Endodermal cell (in vitro differentiated cells): ENCODE data around the gene CD36. TPM values are rescaled to one million over a fixed set of nuclear protein-coding genes. Genes with fewer than 3 reads are reported as not detected.

Experiments used
- DNase-seq: peaks from one replicate; pipeline ENCODE4 v3.0.0-alpha.2; 2017
- H3K27ac ChIP-seq: 2 replicates; pipeline ENCODE4 v1.5.1; 2013; ENCODE audit warnings: mild to moderate bottlenecking, low read depth, low read length, moderate library complexity
- H3K27me3 ChIP-seq: 2 replicates; pipeline ENCODE4 v1.6.1; 2013; ENCODE audit warnings: mild to moderate bottlenecking, low read length, moderate library complexity; ENCODE audit not compliant: insufficient read depth, control insufficient read depth, poor library complexity, severe bottlenecking
- H3K36me3 ChIP-seq: 2 replicates; pipeline ENCODE4 v1.7.0; 2013; ENCODE audit warnings: mild to moderate bottlenecking, low read length, moderate library complexity; ENCODE audit not compliant: control insufficient read depth, insufficient read depth
- H3K4me1 ChIP-seq: one replicate; pipeline ENCODE4 v1.7.0; 2013; ENCODE audit warnings: low read length; ENCODE audit not compliant: control insufficient read depth, insufficient read depth
- H3K4me3 ChIP-seq: 2 replicates; pipeline ENCODE4 v1.5.1; 2013; ENCODE audit warnings: mild to moderate bottlenecking, low read length, moderate library complexity
- H3K9ac ChIP-seq: 2 replicates; pipeline ENCODE4 v1.6.1; 2013; ENCODE audit warnings: mild to moderate bottlenecking, low read length, moderate library complexity; ENCODE audit not compliant: poor library complexity, severe bottlenecking; ENCODE audit errors: extremely low read depth
- H3K9me3 ChIP-seq: 2 replicates; pipeline ENCODE4 v1.6.1; 2013; ENCODE audit warnings: mild to moderate bottlenecking, low read length, moderate library complexity; ENCODE audit not compliant: control insufficient read depth
- H3K27ac Mint-ChIP-seq: 2 replicates; pipeline ENCODE4 v1.8.0; 2020; ENCODE audit warnings: mixed read lengths
- H3K27me3 Mint-ChIP-seq: 2 replicates; pipeline ENCODE4 v1.8.0; 2021; ENCODE audit warnings: mild to moderate bottlenecking, mixed read lengths; ENCODE audit not compliant: insufficient read depth
- H3K36me3 Mint-ChIP-seq: 2 replicates; pipeline ENCODE4 v1.8.0; 2020; ENCODE audit warnings: low read depth, mixed read lengths
- H3K4me1 Mint-ChIP-seq: 2 replicates; pipeline ENCODE4 v1.8.0; 2020; ENCODE audit warnings: mixed read lengths
- H3K4me3 Mint-ChIP-seq: 2 replicates; pipeline ENCODE4 v1.8.0; 2020; ENCODE audit warnings: mild to moderate bottlenecking, moderate library complexity, mixed read lengths
- H3K9me3 Mint-ChIP-seq: 2 replicates; pipeline ENCODE4 v1.8.0; 2020; ENCODE audit warnings: mild to moderate bottlenecking, mixed read lengths
- WGBS, 2 experiments: methylation state at CpG; one replicate each; pipeline versions ENCODE4 v1.1.5 to v1.1.7; 2013; ENCODE audit warnings: missing lambda C conversion rate in 2 of 2, mixed read lengths in 1 of 2; ENCODE audit not compliant: insufficient coverage in 1 of 2, insufficient read length in 1 of 2; 5-methylcytosine and 5-hydroxymethylcytosine counted together
- total RNA-seq, 2 donors: library from RNA; stranded (reverse); fragmentation: NEBNext Ultra II Directional in 1 of 2; extraction: Animal tissue kit (Norgen Biotek cat#: 25700) in 1 of 2; gene quantifications; 2 replicates in 1 of 2; 3 replicates in 1 of 2; pipeline ENCODE4 v1.2.1, GENCODE V29; 2021
- TF ChIP-seq, protein P1 (sequence below): fragments of 200-600 bp; sonication (generic); conservative IDR thresholded peaks from 2 replicates; pipeline ENCODE4 v1.5.0; 2021; ENCODE audit warnings: antibody characterized with exemption, mild to moderate bottlenecking

CD36 gene
- total RNA-seq, 2 donors from 2014 or later, result 0.18 to 0.29 TPM

DNA sequence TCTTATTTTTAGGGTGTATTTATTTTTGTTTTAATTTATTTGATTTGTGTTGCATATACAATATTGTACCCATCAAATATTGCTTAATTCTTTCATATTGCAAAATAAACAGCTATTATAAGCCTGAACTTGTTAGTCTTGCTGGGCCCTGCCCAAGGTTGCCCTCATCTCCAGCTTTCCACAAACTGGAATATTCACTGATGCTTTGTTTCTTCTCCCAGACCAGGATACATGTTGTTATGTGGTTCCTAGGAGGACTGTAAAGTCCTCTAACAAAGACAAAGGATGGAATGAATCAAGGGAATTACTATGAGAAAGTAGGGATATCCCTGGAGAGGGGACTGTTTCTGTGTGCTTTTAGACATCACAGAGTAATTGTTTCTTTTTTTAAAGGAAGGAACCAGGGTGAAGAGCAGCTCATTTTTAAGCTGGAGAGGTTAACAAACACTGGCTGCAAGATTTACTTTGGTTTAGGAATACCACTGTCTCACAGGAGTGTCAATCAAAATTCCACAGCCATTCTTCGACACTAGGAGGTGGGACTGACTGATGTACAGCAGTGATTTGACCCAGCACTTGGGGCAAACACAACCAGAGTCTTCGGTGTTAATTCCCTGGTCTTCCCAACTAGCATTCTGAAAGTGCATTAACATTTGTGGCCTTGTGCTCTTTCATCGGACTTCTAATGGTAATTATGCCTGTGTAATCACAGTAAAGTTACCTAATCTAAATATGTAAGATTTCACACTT is 14.8 kb upstream of the CD36 start:
- TF ChIP-seq, protein P1, sequence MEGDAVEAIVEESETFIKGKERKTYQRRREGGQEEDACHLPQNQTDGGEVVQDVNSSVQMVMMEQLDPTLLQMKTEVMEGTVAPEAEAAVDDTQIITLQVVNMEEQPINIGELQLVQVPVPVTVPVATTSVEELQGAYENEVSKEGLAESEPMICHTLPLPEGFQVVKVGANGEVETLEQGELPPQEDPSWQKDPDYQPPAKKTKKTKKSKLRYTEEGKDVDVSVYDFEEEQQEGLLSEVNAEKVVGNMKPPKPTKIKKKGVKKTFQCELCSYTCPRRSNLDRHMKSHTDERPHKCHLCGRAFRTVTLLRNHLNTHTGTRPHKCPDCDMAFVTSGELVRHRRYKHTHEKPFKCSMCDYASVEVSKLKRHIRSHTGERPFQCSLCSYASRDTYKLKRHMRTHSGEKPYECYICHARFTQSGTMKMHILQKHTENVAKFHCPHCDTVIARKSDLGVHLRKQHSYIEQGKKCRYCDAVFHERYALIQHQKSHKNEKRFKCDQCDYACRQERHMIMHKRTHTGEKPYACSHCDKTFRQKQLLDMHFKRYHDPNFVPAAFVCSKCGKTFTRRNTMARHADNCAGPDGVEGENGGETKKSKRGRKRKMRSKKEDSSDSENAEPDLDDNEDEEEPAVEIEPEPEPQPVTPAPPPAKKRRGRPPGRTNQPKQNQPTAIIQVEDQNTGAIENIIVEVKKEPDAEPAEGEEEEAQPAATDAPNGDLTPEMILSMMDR, result no peak
- peak overlapping the region; percentile 77 for H3K27ac ChIP-seq
- Mint-ChIP-seq H3K4me3 (no peak overlapping the region), H3K27ac (no peak overlapping the region), H3K36me3 (no peaks in the 10 kb centered on the region), H3K4me1 (peaks cover 5% of the 10 kb centered on the region), H3K27me3 (no peaks in the 10 kb centered on the region), H3K9me3 (no peaks in the 10 kb centered on the region)
- H3K9me3 ChIP-seq, result peaks cover 7% of the 10 kb centered on the region
- H3K27me3 ChIP-seq, result no peaks in the 10 kb centered on the region
- no peaks in the 10 kb centered on the region for H3K4me1 ChIP-seq
- 80 to 86% methylated on average over 1 to 3 of the region's 3 CpGs for WGBS, 2 experiments
- no peaks in the 10 kb centered on the region for H3K36me3 ChIP-seq
- H3K9ac ChIP-seq, result no peak overlapping the region
- no peak overlapping the region for H3K4me3 ChIP-seq
- DNase-seq, result no peak

DNA sequence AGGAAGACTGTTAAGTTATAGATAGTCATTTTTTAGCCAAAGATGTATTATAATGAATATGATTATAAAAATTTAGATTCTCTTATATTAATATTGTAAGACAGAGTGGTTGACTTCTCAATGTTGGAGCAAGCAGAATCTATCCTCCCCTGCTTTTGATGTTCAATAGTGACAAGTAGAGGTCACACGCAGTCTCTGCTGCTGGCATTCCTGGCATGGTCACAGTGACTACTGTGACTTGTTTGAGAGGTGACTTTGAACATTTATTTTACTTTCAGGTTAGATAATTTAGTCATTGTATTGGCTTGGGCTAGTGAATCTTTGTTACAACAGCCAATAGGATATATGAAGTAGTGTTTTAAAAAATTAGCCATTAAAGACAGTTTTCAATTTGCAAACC is 13.7 kb upstream of the CD36 start:
- Histone ChIP-seq H3K36me3 (no peaks in the 10 kb centered on the region), H3K4me1 (no peaks in the 10 kb centered on the region), H3K9ac (no peak overlapping the region), H3K9me3 (no peaks in the 10 kb centered on the region), H3K27ac (no peak overlapping the region), H3K4me3 (no peak overlapping the region), H3K27me3 (no peaks in the 10 kb centered on the region)
- no peaks in the 10 kb centered on the region for H3K27me3 Mint-ChIP-seq
- peaks cover 10% of the 10 kb centered on the region for H3K4me1 Mint-ChIP-seq
- TF ChIP-seq, protein P1, result no peak
- no peaks in the 10 kb centered on the region for H3K9me3 Mint-ChIP-seq
- no peak overlapping the region for H3K27ac Mint-ChIP-seq
- H3K36me3 Mint-ChIP-seq, result no peaks in the 10 kb centered on the region
- no peak for DNase-seq
- H3K4me3 Mint-ChIP-seq, result no peak overlapping the region
- WGBS, 2 experiments, result 100% methylated on average over 1 of the region's 1 CpG

DNA sequence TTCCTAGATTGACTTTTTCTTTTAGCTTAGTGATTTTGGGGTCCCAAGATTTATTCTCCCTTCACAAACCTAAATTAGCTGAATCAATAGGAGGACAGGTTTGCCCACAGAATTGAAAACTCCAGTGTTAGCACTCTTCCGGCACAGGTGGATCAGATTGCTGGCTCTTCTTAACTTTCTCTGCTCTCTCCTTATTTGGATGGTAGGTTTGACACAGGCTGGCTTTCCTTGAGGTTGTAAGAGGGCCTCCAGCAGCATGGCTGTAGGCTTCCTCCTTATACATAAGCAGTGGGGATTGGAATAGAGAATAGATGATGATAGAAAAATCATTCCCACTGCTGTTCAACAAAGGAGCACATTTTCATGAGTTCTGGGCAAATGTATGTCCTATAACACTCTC is 9.4 kb upstream of the CD36 start:
- H3K4me1 Mint-ChIP-seq, result peaks cover 16% of the 10 kb centered on the region
- no peaks in the 10 kb centered on the region for H3K36me3 ChIP-seq
- WGBS, 2 experiments, result 96 to 100% methylated on average over 1 of the region's 1 CpG
- H3K4me3 ChIP-seq, result no peak overlapping the region
- H3K27me3 Mint-ChIP-seq, result no peaks in the 10 kb centered on the region
- H3K4me3 Mint-ChIP-seq, result no peak overlapping the region
- H3K9ac ChIP-seq, result no peak overlapping the region
- no peaks in the 10 kb centered on the region for H3K9me3 Mint-ChIP-seq
- peak overlapping the region; percentile 54 for H3K27ac Mint-ChIP-seq
- peaks cover 5% of the 10 kb centered on the region for H3K4me1 ChIP-seq
- no peak for DNase-seq
- no peak overlapping the region for H3K27ac ChIP-seq
- H3K27me3 ChIP-seq, result no peaks in the 10 kb centered on the region
- H3K36me3 Mint-ChIP-seq, result no peaks in the 10 kb centered on the region
- H3K9me3 ChIP-seq, result no peaks in the 10 kb centered on the region
- TF ChIP-seq, protein P1, result no peak
